GM12878 (cell line): ENCODE data around the gene STOML3. TPM values are rescaled to one million over a fixed set of nuclear protein-coding genes. Genes with fewer than 3 reads are reported as not detected.

Experiments used
- ATAC-seq: fragments of 200-7000 bp; cut with Tn5 transposase; 3 replicates; pipeline ENCODE4 v1.9.1; 2020; ENCODE audit warnings: mild to moderate bottlenecking, moderate library complexity
- BruUV-seq: library from RNA; stranded (reverse); fragments of 400-500 nt; replicated peaks from 2 replicates; lab custom pipeline; 2021; lab: Mats Ljungman, UMichigan
- CTCF ChIA-PET: fragments of 300-600 bp; sonication (Branson Sonifier 250); formaldehyde crosslinking; extraction: SDS; loops from one replicate; lab custom pipeline; 2021; ENCODE audit warnings: inconsistent platforms; lab: Yijun Ruan, JAX
- POLR2A ChIA-PET: fragments of 350-600 bp; formaldehyde crosslinking; extraction: SDS; loops from one replicate; lab custom pipeline; 2021; ENCODE audit warnings: inconsistent platforms; lab: Charles Lee
- RAD21 ChIA-PET: fragments of 300-600 bp; sonication (Branson Sonifier 250); formaldehyde crosslinking; loops from one replicate; lab custom pipeline; 2023; ENCODE audit warnings: antibody characterized with exemption; ENCODE audit not compliant: unreplicated experiment; lab: Charles Lee
- SMC1A ChIA-PET: fragments of 300-600 bp; sonication (Branson Sonifier 250); formaldehyde crosslinking; loops from one replicate; lab custom pipeline; 2023; ENCODE audit not compliant: unreplicated experiment, uncharacterized antibody; lab: Charles Lee
- DNase-seq: peaks from one replicate; pipeline ENCODE4 v3.0.0-alpha.2; 2011; ENCODE audit warnings: low read depth, low spot score
- FAIRE-seq: peaks from 3 replicates; lab custom pipeline; 2011; peaks lifted over from hg19 to GRCh38; lab: Jason Lieb, UNC
- H2AFZ ChIP-seq: 2 replicates; pipeline ENCODE4 v1.6.0; 2011; ENCODE audit warnings: low read depth, low read length, control low read depth; ENCODE audit not compliant: control insufficient read depth
- H3K27ac ChIP-seq: 2 replicates; pipeline ENCODE4 v1.5.1; 2011; ENCODE audit warnings: control low read depth; ENCODE audit not compliant: control insufficient read depth, insufficient read depth
- H3K27me3 ChIP-seq, 2 experiments: replicated peaks in 1 of 2; 2 replicates each; pipeline versions ENCODE4 v1.6.0 to v1.6.1; 2011; ENCODE audit warnings: low read length in 1 of 2; ENCODE audit not compliant: control insufficient read depth in 2 of 2, insufficient read depth in 2 of 2
- H3K36me3 ChIP-seq, 2 experiments: 2 replicates each; pipeline ENCODE4 v1.5.1; 2011; ENCODE audit warnings: low read length in 1 of 2; ENCODE audit not compliant: control insufficient read depth in 2 of 2, insufficient read depth in 2 of 2
- H3K4me1 ChIP-seq: 2 replicates; pipeline ENCODE4 v1.6.1; 2011; ENCODE audit warnings: mild to moderate bottlenecking, low read length, moderate library complexity, mixed read lengths; ENCODE audit not compliant: control insufficient read depth, insufficient read depth
- H3K4me2 ChIP-seq: 2 replicates; pipeline ENCODE4 v1.6.0; 2011; ENCODE audit warnings: control low read depth; ENCODE audit not compliant: control insufficient read depth, insufficient read depth
- H3K4me3 ChIP-seq: fragments of 200-600 bp; sonication (generic); 2 replicates; pipeline ENCODE4 v1.5.1; 2016
- H3K79me2 ChIP-seq: 2 replicates; pipeline ENCODE4 v1.6.0; 2011; ENCODE audit warnings: low read length; ENCODE audit not compliant: control insufficient read depth, insufficient read depth
- H3K9ac ChIP-seq: 2 replicates; pipeline ENCODE4 v1.8.0; 2011; ENCODE audit warnings: low read length, control low read depth, mixed read lengths; ENCODE audit not compliant: control insufficient read depth, insufficient read depth
- H3K9me3 ChIP-seq: replicated peaks from 3 replicates; pipeline ENCODE4 v1.5.1; 2011; ENCODE audit warnings: mild to moderate bottlenecking, low read length; ENCODE audit not compliant: control insufficient read depth, insufficient read depth
- H4K20me1 ChIP-seq: 2 replicates; pipeline ENCODE4 v1.6.0; 2011; ENCODE audit not compliant: control insufficient read depth, insufficient read depth
- CBX3 ChIP-seq: fragments of 200-600 bp; sonication (generic); IDR thresholded peaks from 2 replicates; pipeline ENCODE4 v1.6.1; 2016; ENCODE audit warnings: low read depth, borderline replicate concordance
- ESRRA ChIP-seq: IDR thresholded peaks from 2 replicates; pipeline ENCODE4 v1.6.1; 2012; ENCODE audit warnings: mild to moderate bottlenecking, low read length, improper control_type of control experiment
- IKZF2 ChIP-seq, 2 experiments: fragments of 450-650 bp; IDR thresholded peaks; 2 replicates each; pipeline ENCODE4 v1.6.1; 2017; ENCODE audit warnings: mild to moderate bottlenecking in 2 of 2, moderate library complexity in 2 of 2
- JUNB ChIP-seq: IDR thresholded peaks from 2 replicates; pipeline ENCODE4 v1.6.1; 2016; ENCODE audit warnings: antibody characterized with exemption, mild to moderate bottlenecking
- MTA3 ChIP-seq: IDR thresholded peaks from 2 replicates; pipeline ENCODE4 v1.6.1; 2012; ENCODE audit warnings: low read length, inconsistent platforms, borderline replicate concordance
- MYC ChIP-seq: IDR thresholded peaks from 2 replicates; pipeline ENCODE4 v1.6.1; 2011; ENCODE audit warnings: mild to moderate bottlenecking, low read length, moderate library complexity, inconsistent platforms; ENCODE audit not compliant: insufficient read depth, insufficient replicate concordance, insufficient read length, severe bottlenecking
- RAD51 ChIP-seq: fragments of 450-650 bp; IDR thresholded peaks from 2 replicates; pipeline ENCODE4 v1.6.1; 2016; ENCODE audit warnings: moderate library complexity, mild to moderate bottlenecking, inconsistent platforms
- RB1 ChIP-seq: fragments of 450-650 bp; formaldehyde crosslinking; IDR thresholded peaks from 2 replicates; pipeline ENCODE4 v1.6.1; 2017; ENCODE audit warnings: mild to moderate bottlenecking, borderline replicate concordance
- RBBP5 ChIP-seq: fragments of 200-600 bp; sonication (generic); conservative IDR thresholded peaks from 2 replicates; pipeline ENCODE4 v1.6.1; 2016
- RUNX3 ChIP-seq: IDR thresholded peaks from 2 replicates; pipeline ENCODE4 v1.6.1; 2012; ENCODE audit warnings: low read length, inconsistent platforms
- SIN3A ChIP-seq: IDR thresholded peaks from 2 replicates; pipeline ENCODE4 v1.6.1; 2012; ENCODE audit warnings: low read depth, low read length, improper control_type of control experiment
- SMAD1 ChIP-seq: fragments of 450-650 bp; IDR thresholded peaks from 2 replicates; pipeline ENCODE4 v1.6.1; 2018; ENCODE audit warnings: mild to moderate bottlenecking, low read depth; ENCODE audit not compliant: partially characterized antibody
- SRF ChIP-seq, 2 experiments: IDR thresholded peaks; 2 replicates each; pipeline ENCODE4 v1.6.1; 2011; ENCODE audit warnings: low read depth in 2 of 2, low read length in 2 of 2, mild to moderate bottlenecking in 1 of 2, moderate library complexity in 1 of 2
- WGBS: methylation state at CpG from one replicate; pipeline ENCODE4 v1.1.6; 2016; ENCODE audit warnings: low lambda C conversion rate; ENCODE audit not compliant: insufficient replicate concordance, insufficient coverage; ENCODE audit errors: missing lambda C conversion rate; 5-methylcytosine and 5-hydroxymethylcytosine counted together
- in situ Hi-C: fragments of 300-500 bp; cut with MboI; formaldehyde crosslinking; loops from 9 replicates; pipeline ENCODE4 v1.14.3; 2018; ENCODE audit warnings: mixed read lengths
- intact Hi-C: fragments of 100-400 bp; cut with micrococcal nuclease; formaldehyde crosslinking; loops from one replicate; pipeline ENCODE4 v1.14.2; 2022; ENCODE audit not compliant: unreplicated experiment
- polyA plus RNA-seq, 11 experiments: library from polyadenylated mRNA; depleted of rRNA in 4 of 11; unstranded in 6 of 11; stranded (reverse) in 5 of 11; fragments of >200 nt; fragmentation: Nextera tagmentation in 4 of 11; fragmentation: Illumina TruSeq in 1 of 11; extraction: Ambion mirVana in 4 of 11; extraction: Trizol in 1 of 11; gene quantifications; 1 replicate in 1 of 11; 2 replicates in 10 of 11; pipeline versions ENCODE4 v1.2.1 to v1.2.3, GENCODE V29; 2011 to 2016; ENCODE audit warnings: inconsistent platforms in 2 of 11, missing spikeins in 2 of 11, low read depth in 1 of 11
- total RNA-seq, 4 experiments: library from RNA; depleted of rRNA in 3 of 4; stranded (reverse); fragments of >200 nt in 3 of 4; fragmentation: Illumina TruSeq in 1 of 4; extraction: Trizol in 1 of 4; gene quantifications; 2 replicates each; pipeline versions ENCODE4 v1.2.1 to v1.2.3, GENCODE V29; 2013 to 2021
- TF ChIP-seq, protein P1 (sequence below): fragments of 450-650 bp; IDR thresholded peaks from 2 replicates; pipeline ENCODE4 v1.6.1; 2017; ENCODE audit warnings: antibody characterized with exemption, mild to moderate bottlenecking, moderate library complexity

The STOML3 gene
- total and polyA plus RNA-seq, 10 of the 15 experiments (the other 5 are each of a cell fraction or from before 2014, with no cell fraction given) = not detected

DNA sequence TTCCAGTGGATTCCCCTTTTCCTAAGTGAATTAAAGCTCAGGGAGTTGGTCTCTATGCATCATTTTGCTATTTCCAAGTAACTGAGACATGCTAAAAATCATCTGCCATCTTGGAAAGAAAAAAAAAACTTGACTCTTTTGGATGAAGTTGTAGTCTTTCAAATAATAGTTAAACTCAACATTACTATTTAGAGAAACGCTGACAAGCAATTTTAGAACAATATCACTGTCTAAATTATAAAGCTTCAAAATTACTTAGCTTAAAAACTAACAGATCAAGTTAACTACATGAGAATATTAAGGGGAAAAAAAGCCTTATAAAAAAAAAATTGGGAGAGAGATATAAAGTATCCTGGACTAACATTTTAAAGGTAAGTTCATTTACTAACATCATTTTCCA, 68.5 kb downstream of the STOML3 start:
- Histone ChIP-seq H3K27ac (no peak overlapping the region), H3K4me2 (no peak overlapping the region), H3K9ac (no peak overlapping the region), H3K79me2 (no peaks in the 10 kb centered on the region), H3K9me3 (no peaks in the 10 kb centered on the region; the same call in 2 of the 3 replicates), H3K27me3 (no peaks in the 10 kb centered on the region), H3K36me3 (no peaks in the 10 kb centered on the region), H4K20me1 (no peaks in the 10 kb centered on the region), H3K4me1 (no peaks in the 10 kb centered on the region), H2AFZ (no peak overlapping the region), H3K4me3 (no peak overlapping the region)
- POLR2A ChIA-PET = no interaction called here
- TF ChIP-seq SRF (IDR thresholded peaks at IDR 0.05; ENCODE audit: low read depth in 2 of 2, low read length in 2 of 2) = no peak
- no peak for TF ChIP-seq SIN3A
- TF ChIP-seq MTA3 = no peak
- TF ChIP-seq MYC = no peak
- TF ChIP-seq RAD51 = no peak
- no peak for TF ChIP-seq RBBP5
- no peak for TF ChIP-seq RUNX3
- no peak for TF ChIP-seq RB1
- TF ChIP-seq JUNB = no peak
- no peak for TF ChIP-seq SMAD1
- TF ChIP-seq ESRRA = no peak
- TF ChIP-seq CBX3 = no peak
- TF ChIP-seq, protein P1, sequence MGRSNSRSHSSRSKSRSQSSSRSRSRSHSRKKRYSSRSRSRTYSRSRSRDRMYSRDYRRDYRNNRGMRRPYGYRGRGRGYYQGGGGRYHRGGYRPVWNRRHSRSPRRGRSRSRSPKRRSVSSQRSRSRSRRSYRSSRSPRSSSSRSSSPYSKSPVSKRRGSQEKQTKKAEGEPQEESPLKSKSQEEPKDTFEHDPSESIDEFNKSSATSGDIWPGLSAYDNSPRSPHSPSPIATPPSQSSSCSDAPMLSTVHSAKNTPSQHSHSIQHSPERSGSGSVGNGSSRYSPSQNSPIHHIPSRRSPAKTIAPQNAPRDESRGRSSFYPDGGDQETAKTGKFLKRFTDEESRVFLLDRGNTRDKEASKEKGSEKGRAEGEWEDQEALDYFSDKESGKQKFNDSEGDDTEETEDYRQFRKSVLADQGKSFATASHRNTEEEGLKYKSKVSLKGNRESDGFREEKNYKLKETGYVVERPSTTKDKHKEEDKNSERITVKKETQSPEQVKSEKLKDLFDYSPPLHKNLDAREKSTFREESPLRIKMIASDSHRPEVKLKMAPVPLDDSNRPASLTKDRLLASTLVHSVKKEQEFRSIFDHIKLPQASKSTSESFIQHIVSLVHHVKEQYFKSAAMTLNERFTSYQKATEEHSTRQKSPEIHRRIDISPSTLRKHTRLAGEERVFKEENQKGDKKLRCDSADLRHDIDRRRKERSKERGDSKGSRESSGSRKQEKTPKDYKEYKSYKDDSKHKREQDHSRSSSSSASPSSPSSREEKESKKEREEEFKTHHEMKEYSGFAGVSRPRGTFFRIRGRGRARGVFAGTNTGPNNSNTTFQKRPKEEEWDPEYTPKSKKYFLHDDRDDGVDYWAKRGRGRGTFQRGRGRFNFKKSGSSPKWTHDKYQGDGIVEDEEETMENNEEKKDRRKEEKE = no peak
- TF ChIP-seq IKZF2 (IDR thresholded peaks at IDR 0.05) = no peak
- 28% methylated on average over 1 of the region's 1 CpG for WGBS
- intact Hi-C loops (no loop called here), in situ Hi-C loops (no loop called here)
- no peak for DNase-seq
- SMC1A ChIA-PET = interaction anchor here (0.6 to 1.0 kb wide), 3 partner anchors 9 to 331 kb away, joined by 3 read pairs; no protein-coding TSS in a partner anchor
- RAD21 ChIA-PET = no interaction called here
- FAIRE-seq = no peak
- ATAC-seq = no peak
- no TSS peak for BruUV-seq
- CTCF ChIA-PET = interaction anchor here (0.7 to 1.0 kb wide), 3 partner anchors 8 to 47 kb away, joined by 3 read pairs; no protein-coding TSS in a partner anchor
